GM21786 (cell line): ENCODE data around the gene SLC9A5.

Experiments used
- ATAC-seq: cut with Tn5 transposase; IDR thresholded peaks from one replicate; pipeline ENCODE4 v1.9.1; 2021; ENCODE audit not compliant: unreplicated experiment

SLC9A5 gene

GRCh38 chr16:67215706-67216105, 33.1 kb upstream of the SLC9A5 start:
- ATAC-seq, result no peak

- no peak for ATAC-seq
Observed at GRCh38 chr16:67216612-67217490, 31.9 kb upstream of the SLC9A5 start.

DNA sequence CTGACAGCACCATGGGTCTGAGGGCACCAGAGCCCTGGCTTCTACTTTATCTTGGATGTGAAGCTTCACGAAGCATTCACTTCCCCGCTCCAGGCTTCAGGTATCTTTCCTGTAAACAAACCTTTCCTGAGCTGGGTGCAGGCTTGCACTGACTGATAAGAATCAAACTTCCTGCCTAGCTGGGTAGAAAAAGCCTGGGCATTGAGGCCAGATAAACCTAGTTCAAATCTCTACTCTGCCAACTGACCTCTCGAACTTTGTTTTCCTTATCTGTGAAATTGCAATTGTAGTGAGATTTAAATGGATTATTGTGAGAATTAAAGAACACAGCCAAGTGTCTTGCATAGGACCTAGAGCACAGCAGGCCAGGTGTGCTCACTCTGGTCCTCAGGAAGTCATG, 24.8 kb upstream of the SLC9A5 start:
- ATAC-seq, result no peak

DNA sequence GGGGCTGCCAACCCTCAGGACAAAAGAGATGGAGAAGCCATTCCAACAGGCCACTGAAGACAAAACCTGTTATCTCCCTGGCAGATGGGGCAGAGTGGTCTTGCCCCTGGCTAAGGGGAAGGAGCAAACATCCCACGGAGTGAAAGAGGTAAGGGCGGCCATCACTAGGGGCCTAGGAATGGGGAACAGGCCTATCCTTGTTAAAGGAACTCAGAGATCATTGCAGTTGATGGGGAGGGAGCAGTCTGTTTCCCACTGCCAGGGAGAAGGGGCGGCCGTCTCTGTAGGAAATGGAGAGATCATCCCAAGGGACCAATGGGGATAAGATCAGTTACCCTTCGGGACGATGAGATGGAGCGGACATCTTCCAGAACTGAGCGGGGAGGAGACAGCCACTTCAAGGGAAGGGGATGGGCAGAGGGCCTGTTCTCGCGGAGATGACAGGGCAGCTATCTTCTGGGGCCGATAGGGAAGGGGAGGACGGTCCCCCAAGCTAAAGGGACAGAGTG, 22.4 kb upstream of the SLC9A5 start:
- no peak for ATAC-seq

GRCh38 chr16:67226804-67227566, 21.8 kb upstream of the SLC9A5 start, which contains the start of gene TMEM208:
Gene TMEM208, plus strand, starts transcription at chr16:67227130. Its CDS starts 89 bp downstream, at chr16:67227219.
- ATAC-seq, result peak; percentile 93

GRCh38 chr16:67227567-67227921, 21.2 kb upstream of the SLC9A5 start:
- no peak for ATAC-seq

GRCh38 chr16:67228034-67228785, 20.6 kb upstream of the SLC9A5 start:
- ATAC-seq, result no peak

DNA sequence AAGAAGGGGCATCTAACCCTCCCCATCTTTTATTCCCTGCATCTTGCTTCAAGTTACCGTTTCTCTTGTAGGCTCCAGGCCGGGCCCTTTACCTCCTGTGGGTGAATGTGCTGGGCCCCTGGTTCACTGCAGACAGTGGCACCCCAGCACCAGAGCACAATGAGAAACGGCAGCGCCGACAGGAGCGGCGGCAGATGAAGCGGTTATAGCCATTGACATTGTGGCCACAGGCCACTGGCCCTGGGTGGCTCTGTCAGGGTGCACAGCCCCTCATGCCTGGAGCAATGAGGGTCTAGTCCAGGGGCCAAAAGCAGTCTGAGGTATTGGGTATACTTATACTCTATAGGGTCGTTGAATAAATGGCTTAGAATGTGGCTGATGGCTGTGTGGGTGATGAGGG, 19.9 kb upstream of the SLC9A5 start:
- ATAC-seq, result no peak

DNA sequence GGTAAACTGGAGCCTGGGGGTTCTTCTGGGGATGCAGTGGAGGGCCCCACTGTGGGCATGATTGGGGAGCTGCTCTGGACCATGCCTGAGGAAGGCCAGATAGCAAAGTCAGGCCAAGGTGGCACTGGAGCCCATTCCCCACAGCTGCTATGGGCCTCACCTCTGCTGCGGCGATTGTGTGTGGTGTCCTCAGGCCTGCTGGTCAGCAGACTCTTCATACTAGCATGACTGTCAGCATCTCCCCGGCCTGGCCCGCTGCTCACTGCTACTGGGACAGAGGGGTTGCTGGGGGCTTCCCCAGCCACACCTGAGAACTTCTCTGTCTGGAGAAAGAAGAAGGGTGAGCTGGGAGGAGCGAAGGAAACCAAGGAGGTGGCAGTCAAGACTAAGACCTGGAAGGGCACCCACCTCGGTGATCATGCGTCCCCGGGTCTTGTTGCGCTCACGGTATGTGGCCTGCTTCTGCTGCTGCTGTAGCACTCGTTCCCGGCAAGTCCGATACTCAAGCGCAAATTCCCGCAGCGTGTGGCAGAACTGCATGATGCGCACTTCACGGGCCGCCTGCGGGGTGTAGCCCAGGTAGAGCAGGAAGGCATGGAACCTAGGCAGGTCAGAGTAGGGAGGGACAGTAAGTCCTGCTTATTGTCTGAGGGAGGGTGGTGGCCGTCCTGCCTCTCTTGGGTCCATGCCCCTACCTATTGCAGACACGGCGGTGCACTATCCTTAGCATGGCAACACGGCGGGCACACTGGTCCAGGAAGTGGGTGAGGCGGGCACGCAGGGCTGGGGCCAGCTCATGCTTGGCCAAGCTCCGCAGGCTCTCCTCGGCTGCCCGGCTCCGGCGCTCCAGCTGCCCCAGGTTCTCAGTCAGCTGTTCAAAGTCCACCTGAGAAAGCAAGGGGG, 18.6 kb upstream of the SLC9A5 start:
- no peak for ATAC-seq

GRCh38 chr16:67230809-67231660, 17.7 kb upstream of the SLC9A5 start:
- no peak for ATAC-seq

DNA sequence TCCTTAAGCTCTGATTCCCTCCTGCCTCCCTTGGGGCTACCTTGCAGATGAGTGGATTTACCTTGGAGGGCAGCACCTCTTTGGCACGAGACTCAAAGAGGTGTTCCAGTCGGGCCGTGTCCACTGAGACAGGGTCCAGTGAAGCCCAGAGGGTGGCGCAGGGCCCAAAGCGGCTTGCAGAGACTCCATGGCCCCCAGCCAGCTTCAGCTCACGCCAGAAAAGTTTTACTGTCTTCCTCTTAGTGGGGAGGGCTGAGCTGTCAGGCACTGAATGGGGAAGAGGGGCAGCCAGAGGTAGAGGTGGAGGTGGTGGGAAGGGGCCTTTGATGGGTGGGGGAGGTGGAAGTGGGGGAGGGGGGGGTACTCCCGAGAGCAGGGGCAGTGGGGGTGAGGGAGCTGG, 15.2 kb upstream of the SLC9A5 start:
- no peak for ATAC-seq

DNA sequence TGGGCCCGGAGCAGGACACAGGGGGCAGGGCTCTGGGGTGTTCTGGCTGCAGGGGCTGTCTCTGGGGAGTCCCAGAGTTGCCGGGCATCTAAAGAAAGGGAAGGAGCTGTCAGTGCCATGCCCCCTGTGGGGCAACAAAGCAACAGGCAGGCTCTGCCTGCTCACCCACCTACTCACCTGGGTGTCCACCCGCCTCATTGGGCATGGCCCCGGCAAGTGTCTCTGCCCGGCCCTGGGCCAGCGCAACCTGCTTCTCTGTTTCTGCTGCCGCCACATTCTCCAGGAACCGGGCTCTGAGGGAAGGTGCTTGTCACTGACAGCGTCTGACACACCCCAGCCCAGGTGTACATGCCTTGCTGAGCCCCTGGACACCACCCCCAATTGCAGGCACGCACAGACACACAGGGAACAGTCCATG, 14.6 kb upstream of the SLC9A5 start:
- ATAC-seq, result no peak

- ATAC-seq, result no peak
Observed at GRCh38 chr16:67235816-67236562, 12.8 kb upstream of the SLC9A5 start.

- ATAC-seq, result no peak
Observed at GRCh38 chr16:67236563-67237395, 12.0 kb upstream of the SLC9A5 start.

DNA sequence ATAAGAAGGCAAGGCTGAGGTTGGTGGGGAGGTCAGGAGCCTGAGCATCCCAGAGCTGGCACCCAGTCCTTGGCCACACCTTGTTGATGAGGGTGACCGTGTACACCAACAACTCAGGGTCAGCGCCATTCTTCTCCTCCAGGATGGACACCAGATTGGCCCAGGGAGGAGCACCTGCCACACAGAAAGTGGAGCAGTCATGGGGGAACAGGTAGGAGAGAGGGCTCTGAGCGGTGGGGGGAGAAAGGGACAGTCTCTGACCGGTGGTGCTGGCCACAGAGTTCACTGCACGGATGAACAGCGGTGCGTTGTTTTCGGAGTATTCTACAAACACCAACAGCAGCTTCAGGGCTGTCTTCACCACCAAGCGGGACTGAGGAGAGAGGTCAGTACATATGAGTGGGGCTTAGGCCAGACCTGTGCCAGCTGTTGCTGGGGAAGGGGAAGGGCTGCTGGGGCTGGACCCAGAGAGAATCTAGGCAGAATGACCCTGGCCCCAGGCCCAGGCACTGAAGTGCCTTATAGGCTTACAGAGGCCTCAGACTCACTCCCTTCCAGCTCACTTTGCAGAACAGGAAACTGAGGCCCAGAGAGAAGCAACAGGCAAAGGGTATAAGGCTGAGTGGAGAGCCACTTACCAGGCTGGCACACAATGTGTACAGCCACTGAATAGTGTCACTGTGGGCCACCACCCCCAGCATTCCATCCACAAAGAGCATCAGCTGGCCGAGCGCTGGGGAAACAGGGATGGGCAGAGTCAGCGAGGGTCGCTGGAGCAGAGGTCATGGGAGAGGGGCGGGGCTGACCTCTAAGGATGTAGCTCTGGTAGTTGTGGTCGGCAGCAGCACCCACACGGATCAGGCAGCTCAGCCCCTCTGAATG, 11.1 kb upstream of the SLC9A5 start:
- ATAC-seq, result no peak

GRCh38 chr16:67238278-67238575, 10.6 kb upstream of the SLC9A5 start:
- no peak for ATAC-seq
